ENCODE data around the gene PSME1.

PSME1 gene

DNA sequence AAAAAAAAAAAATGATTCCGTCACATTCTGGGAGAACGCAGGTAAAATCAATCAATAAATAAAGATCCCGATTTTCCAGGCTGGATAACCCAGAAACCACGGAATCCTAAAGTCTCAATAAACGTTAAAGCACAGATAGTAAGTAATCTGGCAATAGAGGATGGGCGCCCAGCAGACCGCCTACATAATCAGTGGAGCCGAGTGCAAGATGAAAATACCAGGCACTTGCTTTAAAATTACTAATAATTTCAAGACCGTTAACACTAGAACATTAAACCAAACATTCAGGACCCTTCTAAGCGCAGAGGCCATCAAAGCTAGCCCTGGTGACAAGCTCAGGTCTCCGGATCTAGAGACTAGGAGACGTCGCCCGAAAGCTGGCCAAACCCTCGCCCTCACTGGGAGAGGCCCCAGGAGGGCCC lies 22.6 kb upstream of the PSME1 start:
- TF ChIP-seq, protein P1, sequence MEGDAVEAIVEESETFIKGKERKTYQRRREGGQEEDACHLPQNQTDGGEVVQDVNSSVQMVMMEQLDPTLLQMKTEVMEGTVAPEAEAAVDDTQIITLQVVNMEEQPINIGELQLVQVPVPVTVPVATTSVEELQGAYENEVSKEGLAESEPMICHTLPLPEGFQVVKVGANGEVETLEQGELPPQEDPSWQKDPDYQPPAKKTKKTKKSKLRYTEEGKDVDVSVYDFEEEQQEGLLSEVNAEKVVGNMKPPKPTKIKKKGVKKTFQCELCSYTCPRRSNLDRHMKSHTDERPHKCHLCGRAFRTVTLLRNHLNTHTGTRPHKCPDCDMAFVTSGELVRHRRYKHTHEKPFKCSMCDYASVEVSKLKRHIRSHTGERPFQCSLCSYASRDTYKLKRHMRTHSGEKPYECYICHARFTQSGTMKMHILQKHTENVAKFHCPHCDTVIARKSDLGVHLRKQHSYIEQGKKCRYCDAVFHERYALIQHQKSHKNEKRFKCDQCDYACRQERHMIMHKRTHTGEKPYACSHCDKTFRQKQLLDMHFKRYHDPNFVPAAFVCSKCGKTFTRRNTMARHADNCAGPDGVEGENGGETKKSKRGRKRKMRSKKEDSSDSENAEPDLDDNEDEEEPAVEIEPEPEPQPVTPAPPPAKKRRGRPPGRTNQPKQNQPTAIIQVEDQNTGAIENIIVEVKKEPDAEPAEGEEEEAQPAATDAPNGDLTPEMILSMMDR (IDR thresholded peaks at IDR 0.05; ENCODE audit: control extremely low read depth, extremely low read depth, low read depth, missing control alignments), result no peak
- POLR2A ChIA-PET, result interaction anchor here (1.1 to 3.1 kb wide), 7 partner anchors 10 to 48 kb away, joined by 3 to 29 read pairs (median 18); partner anchors contain the start of genes IRF9, PCK2, PSME1 and PSME2
- DNase-seq (ENCODE audit: extremely low spot score), result no peak
- CTCF ChIA-PET, result interaction anchor here (1.0 to 6.1 kb wide), 12 partner anchors 10 to 481 kb away, joined by 3 to 46 read pairs (median 8); partner anchors contain the start of genes DHRS4, IRF9, PCK2 and PSME2

DNA sequence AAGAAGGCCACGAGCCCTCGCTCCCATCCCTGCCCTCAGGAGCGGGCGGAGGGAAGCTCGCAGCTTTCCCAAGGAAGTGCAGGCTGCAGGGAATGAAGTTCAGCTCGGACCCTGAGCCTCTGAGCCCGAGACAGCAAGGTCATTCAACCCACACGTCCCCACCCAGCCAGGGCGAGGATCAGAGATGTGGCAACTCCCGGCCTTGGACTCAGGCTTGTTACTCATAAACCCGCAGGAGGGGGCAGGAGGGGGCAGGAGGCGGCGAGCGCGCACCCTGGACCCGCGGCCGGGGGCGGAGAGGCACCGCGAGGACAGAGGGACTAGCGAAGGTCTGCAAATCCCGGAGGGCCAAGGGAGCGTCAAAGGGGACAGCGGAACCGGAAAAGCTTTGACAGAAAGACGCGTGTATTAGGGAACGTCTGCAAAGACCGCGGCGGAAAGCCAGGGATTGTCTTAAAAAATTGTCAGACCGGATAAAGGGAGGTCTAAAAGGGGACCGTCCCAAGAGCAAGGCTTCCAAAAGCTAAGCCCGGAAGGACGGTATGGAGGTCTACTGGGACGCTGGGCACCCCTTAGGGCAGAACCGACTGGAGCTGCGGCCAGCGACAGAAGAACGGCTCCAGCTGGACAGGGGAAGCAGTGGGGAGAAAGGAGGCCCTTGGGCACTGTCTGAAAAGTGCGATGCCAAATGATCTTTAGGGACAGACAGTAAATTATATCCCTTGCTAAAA lies 22.0 kb upstream of the PSME1 start:
- DNase-seq (ENCODE audit: extremely low spot score), result peak; percentile 80
- POLR2A ChIA-PET, result interaction anchor here (0.8 to 3.1 kb wide), 16 partner anchors 11 to 81 kb away, joined by 3 to 29 read pairs (median 6); partner anchors contain the start of genes EMC9, FITM1, IPO4 and IRF9
- TF ChIP-seq, protein P1 (IDR thresholded peaks at IDR 0.05; ENCODE audit: control extremely low read depth, extremely low read depth, low read depth, missing control alignments), result no peak
- CTCF ChIA-PET, result interaction anchor here (0.6 to 6.8 kb wide), 22 partner anchors 10 to 482 kb away, joined by 3 to 58 read pairs (median 5); partner anchors contain the start of genes DHRS4, EMC9, FITM1 and IRF9

DNA sequence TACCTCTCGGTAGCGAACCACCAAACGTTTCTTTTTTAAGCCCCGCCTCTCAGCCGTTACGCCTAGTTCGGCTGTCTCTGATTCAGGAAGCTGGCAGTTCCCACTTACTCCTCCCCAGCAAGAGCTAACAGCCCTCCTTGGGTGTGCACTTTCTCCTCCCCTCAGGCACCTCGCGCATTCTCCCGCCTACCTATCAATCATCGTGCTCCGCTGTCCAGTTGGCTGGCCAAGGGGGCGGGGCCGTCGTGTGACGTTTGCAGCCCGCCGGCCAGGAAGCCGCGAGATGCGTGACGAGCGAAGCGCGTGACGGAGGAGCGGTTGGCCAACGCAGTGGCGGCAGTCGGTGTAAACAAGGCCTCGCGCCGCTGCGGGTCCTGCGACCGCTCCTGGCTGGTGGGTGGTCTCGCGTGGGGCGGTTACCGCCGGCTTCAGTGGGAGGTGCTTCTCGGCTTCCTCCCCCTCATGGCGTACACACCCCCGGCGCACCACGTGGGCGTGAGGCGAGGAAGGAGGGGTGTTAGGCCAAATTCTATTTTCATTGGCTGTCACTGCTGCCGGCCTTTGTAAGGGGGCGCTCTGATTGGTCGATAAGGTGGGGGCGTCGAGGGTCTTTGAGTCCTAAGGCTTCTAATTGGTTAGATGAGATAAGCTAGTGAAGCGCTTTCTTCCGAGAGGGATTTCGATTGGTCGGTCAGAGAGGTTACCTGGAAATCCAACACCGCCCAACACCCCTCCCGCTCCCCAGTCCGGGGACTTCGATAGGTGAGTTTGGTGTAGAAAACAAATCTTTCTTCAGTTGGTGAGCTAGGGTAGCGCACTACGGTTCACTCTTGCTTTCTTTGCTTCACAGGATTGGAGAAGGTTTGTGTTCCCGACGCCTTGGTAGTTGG lies 21.2 kb upstream of the PSME1 start, which contains the start of the genes DCAF11 and NRL:
Gene DCAF11 (plus strand): TSS at position 246 of the 890 bp plus-strand sequence. CDS start 818 bp downstream, outside the sequence.
Gene NRL (minus strand): TSS at position 418 of the 890 bp plus-strand sequence. CDS start 32,101 bp downstream, outside the sequence.
- peak; percentile 98 for DNase-seq (ENCODE audit: extremely low spot score)
- CTCF ChIA-PET, result interaction anchor here (0.6 to 6.8 kb wide), 21 partner anchors 9 to 317 kb away, joined by 3 to 58 read pairs (median 5); partner anchors contain the start of genes DHRS4, EMC9, FITM1 and IRF9
- POLR2A ChIA-PET, result interaction anchor here (0.6 to 3.1 kb wide), 18 partner anchors 10 to 81 kb away, joined by 3 to 29 read pairs (median 4); partner anchors contain the start of genes EMC9, FITM1, IPO4 and IRF9
- TF ChIP-seq, protein P1 (IDR thresholded peaks at IDR 0.05; ENCODE audit: control extremely low read depth, extremely low read depth, low read depth, missing control alignments), result no peak

DNA sequence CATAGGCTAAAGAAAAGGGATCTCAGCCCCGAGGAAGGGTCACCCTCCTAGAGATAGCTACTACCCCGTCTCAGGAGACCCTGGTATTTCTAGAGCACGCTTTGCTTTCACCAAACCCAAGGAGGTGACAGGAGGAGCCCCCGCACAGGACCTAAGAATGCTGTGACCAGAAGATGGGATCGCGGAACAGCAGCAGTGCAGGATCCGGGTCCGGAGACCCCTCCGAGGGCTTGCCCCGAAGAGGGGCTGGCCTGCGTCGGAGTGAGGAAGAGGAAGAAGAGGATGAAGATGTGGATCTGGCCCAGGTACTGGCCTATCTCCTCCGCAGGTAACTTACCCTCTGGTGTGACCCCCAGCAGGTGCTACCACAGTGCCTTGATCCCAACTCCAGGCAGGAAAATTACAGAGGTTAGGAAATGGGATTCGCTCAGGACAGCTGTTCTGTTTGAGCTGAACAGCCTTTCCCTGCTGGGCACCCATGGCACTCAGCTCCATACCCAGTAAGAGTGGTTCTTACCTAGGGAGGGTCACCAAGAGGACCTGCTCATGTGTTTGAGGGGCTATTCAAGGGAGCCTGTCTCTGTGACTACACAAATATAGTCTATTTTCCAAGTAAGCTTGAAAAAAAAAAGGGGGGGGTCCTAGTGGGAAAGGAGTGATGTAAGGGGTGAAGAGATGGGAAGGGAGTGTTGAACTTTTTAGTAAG lies 20.4 kb upstream of the PSME1 start:
- TF ChIP-seq, protein P1 (IDR thresholded peaks at IDR 0.05; ENCODE audit: control extremely low read depth, extremely low read depth, low read depth, missing control alignments), result no peak
- DNase-seq (ENCODE audit: extremely low spot score), result no peak
- CTCF ChIA-PET, result interaction anchor here (1.1 to 6.8 kb wide), 15 partner anchors 8 to 188 kb away, joined by 3 to 58 read pairs (median 9); partner anchors contain the start of genes DHRS4, EMC9, FITM1 and IRF9
- POLR2A ChIA-PET, result interaction anchor here (0.7 to 3.1 kb wide), 12 partner anchors 9 to 171 kb away, joined by 3 to 29 read pairs (median 10); partner anchors contain the start of genes EMC9, IRF9, PCK2 and PSME1

DNA sequence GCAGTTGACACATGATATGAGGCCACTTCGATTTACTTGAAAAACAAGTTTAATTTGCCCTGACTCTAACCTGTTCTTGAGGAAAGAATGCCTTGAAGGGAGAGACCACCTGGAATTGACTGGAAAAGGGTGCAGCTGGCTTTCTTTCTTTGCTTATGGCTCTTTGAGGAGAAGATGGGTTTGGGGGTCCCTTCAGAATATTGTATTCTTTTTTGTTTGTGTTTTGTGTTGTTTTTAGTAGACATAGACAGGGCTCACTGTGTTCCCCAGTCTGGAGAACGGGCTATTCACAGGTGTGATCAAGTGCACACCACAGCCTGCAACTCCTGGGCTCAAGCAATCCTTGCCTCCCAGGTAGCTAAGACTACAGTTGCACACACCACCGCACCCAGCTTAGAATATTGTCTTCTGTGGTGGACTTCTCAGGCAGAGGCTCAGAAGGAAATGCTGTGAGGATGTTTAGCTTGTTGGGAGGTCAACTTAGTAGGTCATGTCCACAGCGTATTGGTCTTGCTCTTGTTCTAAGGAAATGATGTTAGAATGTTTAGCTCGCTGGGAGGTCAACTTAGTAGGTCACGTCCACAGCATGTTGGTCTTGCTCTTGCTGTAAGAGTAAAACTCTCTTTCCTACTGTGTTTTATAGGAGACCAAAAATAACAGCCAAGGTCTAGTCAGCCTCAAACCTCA lies 19.7 kb upstream of the PSME1 start:
- POLR2A ChIA-PET, result interaction anchor here (1.2 to 3.1 kb wide), 3 partner anchors 20 to 45 kb away, joined by 3 to 28 read pairs (median 7); partner anchors contain the start of genes EMC9, IRF9 and PSME1
- TF ChIP-seq, protein P1 (IDR thresholded peaks at IDR 0.05; ENCODE audit: control extremely low read depth, extremely low read depth, low read depth, missing control alignments), result no peak
- no peak for DNase-seq (ENCODE audit: extremely low spot score)
- CTCF ChIA-PET, result interaction anchor here (1.0 to 6.8 kb wide), 11 partner anchors 9 to 62 kb away, joined by 3 to 58 read pairs (median 18); partner anchors contain the start of genes EMC9, FITM1, IRF9 and PCK2
